ENCODE data around the gene RDH13.

DNA sequence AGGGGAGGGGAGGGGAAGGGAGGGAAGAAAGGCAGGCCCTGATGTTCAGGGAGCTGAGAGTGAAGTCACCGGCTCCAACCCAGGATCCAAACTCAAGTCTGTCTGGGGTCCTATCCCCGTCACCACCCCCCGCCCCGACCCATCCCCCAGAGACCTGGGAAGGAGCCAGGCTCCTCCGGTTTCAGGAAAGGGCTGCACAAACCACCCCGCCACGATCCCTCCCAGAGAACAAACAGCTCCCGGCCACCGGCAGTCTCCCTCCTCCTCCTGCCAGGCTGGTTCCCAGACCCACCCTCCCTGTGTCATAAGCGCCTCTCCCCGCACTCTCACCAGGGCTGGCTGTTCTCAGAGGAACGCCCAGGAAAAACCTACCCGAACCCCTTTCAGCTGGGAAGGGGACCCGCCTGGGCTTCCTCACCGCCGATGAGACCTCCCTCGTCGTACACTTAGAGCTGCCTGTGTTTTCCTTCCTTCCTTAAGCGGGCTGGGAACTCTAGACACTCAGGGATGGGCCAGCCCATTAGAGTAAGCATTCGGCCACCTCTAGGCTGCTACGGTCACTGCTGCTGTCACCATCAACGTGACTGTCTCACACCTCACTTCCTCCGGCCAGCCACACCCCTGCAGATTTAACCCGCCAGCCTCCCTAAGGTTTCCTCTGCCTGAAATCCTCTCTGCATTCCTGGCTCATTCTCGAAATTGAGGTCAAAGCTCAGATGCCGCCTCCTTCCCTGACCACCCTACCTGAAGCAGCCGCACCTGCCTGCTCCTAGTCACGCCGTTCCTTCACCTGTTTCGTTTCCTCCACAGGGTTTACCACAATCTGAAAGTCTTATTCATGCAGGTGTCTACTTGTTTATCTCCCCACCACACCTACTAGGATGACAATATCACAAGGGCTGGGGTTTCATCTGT, 6.3 kb upstream of the RDH13 start:
- TF ChIP-seq EZH2 (IDR thresholded peaks at IDR 0.05) (no peak), POLR2AphosphoS5 (IDR thresholded peaks at IDR 0.05; ENCODE audit: borderline replicate concordance, low read depth, low read length) (no peak), FOXP2 (optimal IDR thresholded peaks at IDR 0.05; ENCODE audit: control extremely low read depth, extremely low read length, insufficient read depth) (no peak)
